Upper lobe of left lung (tissue), 6 donors: ENCODE data around the gene TMPRSS3. TPM values are rescaled to one million over a fixed set of nuclear protein-coding genes. Genes with fewer than 3 reads are reported as not detected.

Experiments
- ATAC-seq, 2 donors: fragments of 200-7000 bp; cut with Tn5 transposase; one replicate each; pipeline ENCODE4 v1.9.1; 2022; ENCODE audit warnings: mild to moderate bottlenecking in 2 of 2, moderate library complexity in 2 of 2; ENCODE audit not compliant: low FRiP score in 2 of 2
- DNase-seq, 2 donors: peaks; one replicate each; pipeline ENCODE4 v3.0.0-alpha.2; 2019 to 2020
- H3K27ac ChIP-seq, 4 donors: fragments of 200-600 bp; sonication (generic); one replicate each; pipeline ENCODE4 v1.5.1; 2016 to 2019
- H3K27me3 ChIP-seq, 4 donors: fragments of 200-600 bp; sonication (generic); one replicate each; pipeline ENCODE4 v1.5.1; 2017 to 2019
- H3K36me3 ChIP-seq, 4 donors: fragments of 200-600 bp; sonication (generic); one replicate each; pipeline ENCODE4 v1.5.1; 2016 to 2019
- H3K4me1 ChIP-seq, 4 donors: fragments of 200-600 bp; sonication (generic); one replicate each; pipeline ENCODE4 v1.5.1; 2018 to 2019
- H3K4me3 ChIP-seq, 4 donors: fragments of 200-600 bp; sonication (generic); one replicate each; pipeline ENCODE4 v1.5.1; 2017 to 2019; ENCODE audit warnings: mild to moderate bottlenecking in 2 of 4, moderate library complexity in 1 of 4
- H3K9me3 ChIP-seq, 4 donors: fragments of 200-600 bp; sonication (generic); one replicate each; pipeline ENCODE4 v1.5.1; 2018 to 2019
- EP300 ChIP-seq, 4 donors: sonication (generic); formaldehyde crosslinking; IDR thresholded peaks; one replicate each; pipeline ENCODE4 v1.5.1; 2017; ENCODE audit warnings: antibody characterized with exemption in 4 of 4, control low read depth in 2 of 4
- POLR2A ChIP-seq, 4 donors: fragments of 450-650 bp; IDR thresholded peaks; one replicate each; pipeline ENCODE4 v1.5.1; 2016 to 2017; ENCODE audit warnings: antibody characterized with exemption in 4 of 4, mild to moderate bottlenecking in 2 of 4
- POLR2AphosphoS5 ChIP-seq, 2 donors: sonication (generic); formaldehyde crosslinking; IDR thresholded peaks; one replicate each; pipeline ENCODE4 v1.5.1; 2017; ENCODE audit warnings: antibody characterized with exemption in 2 of 2
- WGBS, 2 donors: methylation state at CpG; one replicate each; pipeline ENCODE4 v1.1.5; 2017 to 2018; 5-methylcytosine and 5-hydroxymethylcytosine counted together
- total RNA-seq, 6 donors: library from RNA; depleted of rRNA in 4 of 6; stranded (reverse); fragments of >200 nt in 4 of 6; gene quantifications; one replicate each; pipeline versions ENCODE4 v1.1.0 to v1.2.1, GENCODE V29; 2016 to 2021
- TF ChIP-seq, protein P1 (sequence below), 6 experiments: fragments of 450-650 bp in 4 of 6; fragments of 200-600 bp in 2 of 6; sonication (generic) in 2 of 6; IDR thresholded peaks; one replicate each; pipeline ENCODE4 v1.5.1; 2016 to 2019; ENCODE audit warnings: antibody characterized with exemption in 6 of 6
- donor health status: DM: no; HTN: no; CAD: no; lungs with moderate emphysema.
- donor health status: DM: no; HTN: yes; CAD: no; lungs with severe emphysema.

Gene TMPRSS3
- total RNA-seq, 6 donors from 2014 or later = 3.5 to 12.5 (median 5.8) TPM

DNA sequence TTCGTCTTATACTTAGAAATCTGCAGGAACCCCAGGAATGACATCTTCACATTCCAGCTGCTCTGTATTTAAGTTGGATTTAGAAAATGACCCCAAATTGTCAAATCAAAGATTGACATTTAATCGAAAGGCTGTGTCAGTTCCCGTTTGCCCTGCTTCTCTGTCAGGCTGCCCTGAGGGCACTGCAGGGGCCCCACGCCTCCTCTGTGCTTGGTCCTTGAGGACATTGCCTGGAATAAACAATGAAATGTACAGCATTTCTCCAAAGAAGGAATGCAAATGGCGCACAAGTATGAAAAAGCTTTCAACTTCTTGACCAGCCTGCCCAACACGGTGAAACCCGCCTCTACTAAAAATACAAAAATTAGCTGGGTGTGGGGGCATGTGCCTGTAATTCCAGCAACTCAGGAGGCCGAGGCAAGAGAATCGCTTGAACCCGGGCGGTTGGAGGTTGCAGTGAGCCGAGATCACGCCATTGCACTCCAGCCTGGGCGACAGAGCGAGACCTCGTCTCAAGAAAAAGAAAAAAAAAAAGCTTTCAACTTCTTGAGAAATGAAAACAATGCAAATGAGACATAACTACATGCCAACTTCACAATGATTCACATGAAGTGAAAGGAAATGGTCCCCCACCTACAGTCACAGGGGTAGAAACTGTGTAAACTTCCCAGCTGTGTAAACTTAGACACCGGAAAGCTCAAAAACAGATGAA is 3.0 kb downstream of the TMPRSS3 start:
- 71 to 77% methylated on average over 17 of the region's 17 CpGs for WGBS, 2 donors

GRCh38 chr21:42391297-42391696 is 4.6 kb downstream of the TMPRSS3 start:
- DNase-seq (no peak), ATAC-seq (no peak)
- 83 to 93% methylated on average over 5 of the region's 5 CpGs for WGBS, 2 donors
- no peak overlapping the region for H3K4me3 ChIP-seq
- H3K4me1 ChIP-seq = peaks cover 0 to 19% (median 15%) of the 10 kb centered on the region in 4 donors
- H3K27me3 ChIP-seq = no peaks in the 10 kb centered on the region
- TF ChIP-seq EP300 (IDR thresholded peaks at IDR 0.05) (no peak), POLR2A (IDR thresholded peaks at IDR 0.05) (no peak), POLR2AphosphoS5 (IDR thresholded peaks at IDR 0.05) (no peak)
- TF ChIP-seq, protein P1, sequence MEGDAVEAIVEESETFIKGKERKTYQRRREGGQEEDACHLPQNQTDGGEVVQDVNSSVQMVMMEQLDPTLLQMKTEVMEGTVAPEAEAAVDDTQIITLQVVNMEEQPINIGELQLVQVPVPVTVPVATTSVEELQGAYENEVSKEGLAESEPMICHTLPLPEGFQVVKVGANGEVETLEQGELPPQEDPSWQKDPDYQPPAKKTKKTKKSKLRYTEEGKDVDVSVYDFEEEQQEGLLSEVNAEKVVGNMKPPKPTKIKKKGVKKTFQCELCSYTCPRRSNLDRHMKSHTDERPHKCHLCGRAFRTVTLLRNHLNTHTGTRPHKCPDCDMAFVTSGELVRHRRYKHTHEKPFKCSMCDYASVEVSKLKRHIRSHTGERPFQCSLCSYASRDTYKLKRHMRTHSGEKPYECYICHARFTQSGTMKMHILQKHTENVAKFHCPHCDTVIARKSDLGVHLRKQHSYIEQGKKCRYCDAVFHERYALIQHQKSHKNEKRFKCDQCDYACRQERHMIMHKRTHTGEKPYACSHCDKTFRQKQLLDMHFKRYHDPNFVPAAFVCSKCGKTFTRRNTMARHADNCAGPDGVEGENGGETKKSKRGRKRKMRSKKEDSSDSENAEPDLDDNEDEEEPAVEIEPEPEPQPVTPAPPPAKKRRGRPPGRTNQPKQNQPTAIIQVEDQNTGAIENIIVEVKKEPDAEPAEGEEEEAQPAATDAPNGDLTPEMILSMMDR (IDR thresholded peaks at IDR 0.05) = no peak
- no peaks in the 10 kb centered on the region for H3K9me3 ChIP-seq
- H3K36me3 ChIP-seq = no peaks in the 10 kb centered on the region
- no peak overlapping the region for H3K27ac ChIP-seq

More for the DNA sequence above, 3.0 kb downstream of the TMPRSS3 start:
- Histone ChIP-seq H3K27ac (no peak overlapping the region), H3K27me3 (no peaks in the 10 kb centered on the region), H3K36me3 (no peaks in the 10 kb centered on the region), H3K9me3 (no peaks in the 10 kb centered on the region), H3K4me1 (peaks cover 0 to 19% (median 15%) of the 10 kb centered on the region in 4 donors), H3K4me3 (no peak overlapping the region)
- DNase-seq (no peak), ATAC-seq (no peak)
- TF ChIP-seq, protein P1 (IDR thresholded peaks at IDR 0.05) = no peak
- TF ChIP-seq POLR2AphosphoS5 (IDR thresholded peaks at IDR 0.05) = no peak
- no peak for TF ChIP-seq EP300 (IDR thresholded peaks at IDR 0.05)
- no peak for TF ChIP-seq POLR2A (IDR thresholded peaks at IDR 0.05)

GRCh38 chr21:42390696-42391095 is 5.2 kb downstream of the TMPRSS3 start:
- peaks cover 0 to 18% (median 12%) of the 10 kb centered on the region in 4 donors for H3K4me1 ChIP-seq
- no peak for DNase-seq
- ATAC-seq = no peak
- no peak overlapping the region for H3K4me3 ChIP-seq
- no peaks in the 10 kb centered on the region for H3K36me3 ChIP-seq
- TF ChIP-seq POLR2AphosphoS5 (IDR thresholded peaks at IDR 0.05) (no peak), EP300 (IDR thresholded peaks at IDR 0.05) (no peak), POLR2A (IDR thresholded peaks at IDR 0.05) (no peak)
- TF ChIP-seq, protein P1 (IDR thresholded peaks at IDR 0.05) = no peak
- H3K27me3 ChIP-seq = no peaks in the 10 kb centered on the region
- 69 to 72% methylated on average over 2 of the region's 2 CpGs for WGBS, 2 donors
- H3K27ac ChIP-seq = no peak overlapping the region
- no peaks in the 10 kb centered on the region for H3K9me3 ChIP-seq

GRCh38 chr21:42390193-42390592 is 5.7 kb downstream of the TMPRSS3 start:
- no peak for TF ChIP-seq POLR2AphosphoS5 (IDR thresholded peaks at IDR 0.05)
- TF ChIP-seq, protein P1 (IDR thresholded peaks at IDR 0.05) = no peak
- TF ChIP-seq EP300 (IDR thresholded peaks at IDR 0.05) = no peak
- no peak for TF ChIP-seq POLR2A (IDR thresholded peaks at IDR 0.05)
- Histone ChIP-seq H3K9me3 (no peaks in the 10 kb centered on the region), H3K4me3 (no peak overlapping the region), H3K27me3 (no peaks in the 10 kb centered on the region), H3K4me1 (peaks cover 3 to 18% (median 9%) of the 10 kb centered on the region in 4 donors), H3K36me3 (no peaks in the 10 kb centered on the region), H3K27ac (no peak overlapping the region)
- no peak for ATAC-seq
- DNase-seq = no peak
- 85 to 87% methylated on average over 5 of the region's 5 CpGs for WGBS, 2 donors

DNA sequence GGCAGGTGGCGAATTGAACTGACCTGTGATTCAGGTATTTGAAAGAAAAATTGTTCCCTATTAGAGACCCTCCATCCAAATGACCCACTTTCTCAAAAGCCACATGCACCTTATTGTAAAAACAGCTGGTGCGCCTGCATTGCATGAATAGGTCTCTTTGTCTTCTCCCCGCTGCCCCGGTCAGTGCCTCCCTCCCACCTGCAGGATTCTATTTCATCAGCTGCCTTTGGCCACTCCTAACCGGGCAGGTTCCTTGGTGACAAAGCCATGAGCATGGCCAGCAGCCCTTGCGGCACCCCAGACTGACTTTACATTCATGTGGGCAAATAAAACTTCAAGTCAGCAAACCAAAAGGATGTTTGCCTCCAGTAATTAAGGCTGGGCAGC is 6.4 kb downstream of the TMPRSS3 start:
- H3K27me3 ChIP-seq = no peaks in the 10 kb centered on the region
- TF ChIP-seq EP300 (IDR thresholded peaks at IDR 0.05) = no peak
- TF ChIP-seq POLR2AphosphoS5 (IDR thresholded peaks at IDR 0.05) = no peak
- no peak for TF ChIP-seq POLR2A (IDR thresholded peaks at IDR 0.05)
- TF ChIP-seq, protein P1 (IDR thresholded peaks at IDR 0.05) = no peak
- H3K9me3 ChIP-seq = no peaks in the 10 kb centered on the region
- peak overlapping the region in 2 of 4 donors; percentile 33 to 59 for H3K27ac ChIP-seq
- DNase-seq (peak in 1 of 2 donors; percentile 51), ATAC-seq (peak in 1 of 2 donors; percentile 32)
- H3K36me3 ChIP-seq = no peaks in the 10 kb centered on the region
- WGBS, 2 donors = 74 to 76% methylated on average over 6 of the region's 6 CpGs
- H3K4me3 ChIP-seq = peak overlapping the region in 2 of 4 donors; percentile 25 to 27
- peaks cover 5 to 21% (median 8%) of the 10 kb centered on the region in 4 donors for H3K4me1 ChIP-seq
